Activated T-cell treated with anti-CD3 and anti-CD28 coated beads, Interleukin-2, amount 50 U/mL, for 24 hours (primary cell): ENCODE measurements around the gene UBE2E2.

Experiments used
- DNase-seq: peaks from one replicate; pipeline ENCODE4 v3.0.0-alpha.2; 2020
- H3K27ac Mint-ChIP-seq: 2 replicates; pipeline ENCODE4 v1.8.0; 2020; ENCODE audit warnings: mild to moderate bottlenecking, mixed read lengths
- H3K27me3 Mint-ChIP-seq: 2 replicates; pipeline ENCODE4 v1.8.0; 2020; ENCODE audit warnings: mixed read lengths
- H3K36me3 Mint-ChIP-seq: 2 replicates; pipeline ENCODE4 v1.8.0; 2020; ENCODE audit warnings: low read depth, mixed read lengths
- H3K4me1 Mint-ChIP-seq: 2 replicates; pipeline ENCODE4 v1.8.0; 2020; ENCODE audit warnings: low read depth, mixed read lengths
- H3K4me3 Mint-ChIP-seq: 2 replicates; pipeline ENCODE4 v1.8.0; 2020; ENCODE audit warnings: mild to moderate bottlenecking, moderate library complexity, mixed read lengths
- H3K9me3 Mint-ChIP-seq: 2 replicates; pipeline ENCODE4 v1.8.0; 2020; ENCODE audit warnings: mixed read lengths

Gene UBE2E2

DNA sequence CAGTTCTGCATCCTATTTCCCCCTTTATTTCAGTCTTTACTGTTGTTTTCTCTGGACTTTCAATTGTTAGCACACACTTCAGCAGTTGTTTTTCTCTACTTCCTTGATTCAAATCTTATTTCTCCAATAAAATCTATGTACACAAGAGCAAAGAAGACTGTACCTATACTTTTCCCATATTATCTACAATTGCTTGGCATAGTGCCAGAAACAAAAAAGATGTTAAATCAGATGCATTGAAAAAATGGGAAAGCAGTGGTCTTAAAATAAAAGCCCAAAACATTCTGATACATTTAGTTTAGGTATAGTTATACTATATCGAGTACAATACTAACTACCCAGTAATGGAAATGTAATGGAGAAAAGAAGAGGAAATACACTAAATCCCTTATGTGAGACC is 265.1 kb downstream of the UBE2E2 start:
- Mint-ChIP-seq H3K27me3 (no peaks in the 10 kb centered on the region), H3K4me3 (no peak overlapping the region)

DNA sequence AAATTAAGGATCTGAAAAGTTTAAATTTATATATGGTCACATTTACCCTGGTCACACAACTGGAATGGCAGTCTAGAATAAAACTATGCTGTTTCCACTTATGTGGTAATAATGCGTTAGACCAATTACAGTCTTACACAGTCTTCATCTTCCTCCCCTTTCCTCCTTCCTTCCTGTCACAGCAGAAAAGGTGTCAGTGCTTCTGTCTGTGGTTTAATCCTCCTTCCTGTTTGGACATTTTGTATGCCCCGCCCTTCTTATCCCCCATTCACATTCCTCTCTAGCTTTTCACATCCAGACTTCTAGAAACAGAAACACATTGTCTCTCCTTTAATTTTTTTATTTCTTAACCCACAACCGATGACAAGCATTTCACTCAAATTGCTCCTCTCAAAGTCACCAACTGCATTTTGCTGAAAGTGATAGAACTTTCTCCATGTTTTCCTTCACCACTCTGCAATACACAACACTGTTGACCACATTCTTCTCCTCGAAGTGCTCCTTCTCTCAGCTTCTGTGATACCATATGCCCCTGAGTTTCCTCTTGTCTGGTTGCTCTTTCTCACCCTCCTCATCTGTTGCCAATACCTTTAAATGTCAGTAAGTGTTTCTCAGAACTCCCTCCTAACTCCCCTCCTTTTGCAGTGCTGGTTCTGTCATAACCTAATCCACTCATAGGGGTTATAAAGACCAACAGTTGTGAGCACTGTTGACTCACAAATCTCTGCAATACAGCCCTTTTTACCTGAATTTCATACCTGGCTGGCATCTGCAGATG is 271.6 kb downstream of the UBE2E2 start:
- Mint-ChIP-seq H3K9me3 (peaks cover 13% of the 10 kb centered on the region), H3K4me3 (no peak overlapping the region), H3K27ac (no peak overlapping the region), H3K36me3 (peaks cover 13% of the 10 kb centered on the region), H3K4me1 (peaks cover 12% of the 10 kb centered on the region), H3K27me3 (no peaks in the 10 kb centered on the region)
- DNase-seq: no peak

More for the DNA sequence above, 265.1 kb downstream of the UBE2E2 start:
- no peak for DNase-seq
- H3K36me3 Mint-ChIP-seq: peaks cover 8% of the 10 kb centered on the region
- H3K9me3 Mint-ChIP-seq: peaks cover 22% of the 10 kb centered on the region
- no peak overlapping the region for H3K27ac Mint-ChIP-seq
- no peaks in the 10 kb centered on the region for H3K4me1 Mint-ChIP-seq

- DNase-seq: no peak
- Mint-ChIP-seq H3K9me3 (peaks cover 13% of the 10 kb centered on the region), H3K27ac (no peak overlapping the region), H3K36me3 (peaks cover 13% of the 10 kb centered on the region), H3K4me3 (no peak overlapping the region), H3K27me3 (no peaks in the 10 kb centered on the region), H3K4me1 (peaks cover 12% of the 10 kb centered on the region)
Measured at GRCh38 chr3:23475446-23475845, 272.3 kb downstream of the UBE2E2 start.

- DNase-seq: no peak
- Mint-ChIP-seq H3K27me3 (no peaks in the 10 kb centered on the region), H3K4me3 (no peak overlapping the region), H3K4me1 (peaks cover 11% of the 10 kb centered on the region), H3K36me3 (peaks cover 14% of the 10 kb centered on the region), H3K9me3 (peaks cover 14% of the 10 kb centered on the region), H3K27ac (no peak overlapping the region)
Measured at GRCh38 chr3:23479026-23479425, 275.9 kb downstream of the UBE2E2 start.

DNA sequence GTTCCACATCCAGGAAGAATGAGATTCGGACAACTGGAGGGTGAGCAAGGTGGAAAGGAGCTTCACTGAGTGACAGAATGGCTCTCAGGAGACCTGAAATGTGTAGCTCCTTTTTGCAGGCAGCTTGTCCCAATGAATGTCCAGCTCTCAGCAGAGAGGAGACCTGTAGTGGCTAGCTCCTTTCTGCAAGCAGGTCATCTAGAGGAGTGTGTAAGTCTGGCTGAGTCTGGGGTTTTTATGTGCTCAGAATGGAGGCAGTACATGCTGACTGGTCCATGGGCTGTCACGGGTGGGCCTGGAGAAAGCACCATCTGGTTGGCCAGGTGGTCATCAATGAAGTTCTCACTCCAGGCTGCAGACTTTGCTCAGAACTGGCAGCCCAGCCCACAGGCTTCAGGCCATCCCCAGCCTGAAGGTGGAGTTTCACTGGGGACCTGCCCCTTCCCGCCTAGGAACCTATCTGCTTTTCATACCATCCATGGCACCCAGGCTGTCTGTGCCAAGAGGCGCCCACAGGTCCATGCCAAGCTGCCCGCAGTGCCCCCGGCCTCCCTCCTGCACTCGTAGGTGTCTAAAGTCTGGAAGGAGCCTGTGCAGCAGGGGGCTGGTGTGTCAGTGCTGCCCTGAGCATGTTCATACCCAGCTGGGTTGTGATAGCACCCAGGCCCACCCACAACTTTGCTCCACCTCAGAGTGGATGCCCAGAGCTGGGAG is 276.6 kb downstream of the UBE2E2 start:
- no peak overlapping the region for H3K27ac Mint-ChIP-seq
- peaks cover 6% of the 10 kb centered on the region for H3K4me1 Mint-ChIP-seq
- no peak overlapping the region for H3K4me3 Mint-ChIP-seq
- no peaks in the 10 kb centered on the region for H3K27me3 Mint-ChIP-seq
- H3K36me3 Mint-ChIP-seq: peaks cover 18% of the 10 kb centered on the region
- H3K9me3 Mint-ChIP-seq: peaks cover 18% of the 10 kb centered on the region
- DNase-seq: no peak

- DNase-seq: no peak
- no peaks in the 10 kb centered on the region for H3K27me3 Mint-ChIP-seq
- no peak overlapping the region for H3K27ac Mint-ChIP-seq
- H3K36me3 Mint-ChIP-seq: peaks cover 19% of the 10 kb centered on the region
- peaks cover under 1% of the 10 kb centered on the region for H3K4me1 Mint-ChIP-seq
- peaks cover 18% of the 10 kb centered on the region for H3K9me3 Mint-ChIP-seq
- H3K4me3 Mint-ChIP-seq: no peak overlapping the region
Measured at GRCh38 chr3:23480329-23480714, 277.2 kb downstream of the UBE2E2 start.

GRCh38 chr3:23481011-23481615 is 278.0 kb downstream of the UBE2E2 start:
- Mint-ChIP-seq H3K27me3 (no peaks in the 10 kb centered on the region), H3K4me3 (no peak overlapping the region), H3K36me3 (peaks cover 21% of the 10 kb centered on the region), H3K4me1 (no peaks in the 10 kb centered on the region), H3K9me3 (peaks cover 22% of the 10 kb centered on the region), H3K27ac (no peak overlapping the region)
- DNase-seq: no peak

DNA sequence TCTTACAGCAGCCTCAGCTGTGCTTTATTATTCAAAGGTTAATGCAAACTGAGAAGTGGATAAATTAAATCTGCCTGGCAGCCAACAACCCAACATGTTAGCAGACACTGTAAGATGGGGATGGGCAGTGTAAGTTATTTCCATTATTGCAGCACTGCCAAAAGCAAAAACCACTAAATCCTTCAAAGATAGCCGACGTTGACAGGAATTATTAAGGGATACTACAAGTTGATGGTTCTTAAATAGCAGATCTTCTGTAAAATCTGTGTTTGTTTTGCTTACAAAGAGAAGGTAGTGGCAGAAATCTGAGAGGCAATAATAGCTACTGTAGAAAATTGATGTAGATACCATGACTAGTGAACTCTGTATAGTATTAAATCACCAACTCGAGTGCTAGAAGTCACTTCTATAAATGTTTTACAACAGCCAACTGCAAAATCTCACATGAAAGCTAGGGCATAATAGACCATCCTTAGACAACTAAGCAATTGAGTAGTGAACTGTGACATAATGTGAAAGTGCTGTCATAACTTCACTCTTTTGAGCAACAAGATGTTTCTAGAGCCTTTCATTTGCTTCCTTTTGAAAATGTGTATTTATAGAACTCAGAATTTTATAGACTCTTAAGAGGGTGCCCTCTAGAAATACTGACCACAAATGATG is 278.6 kb downstream of the UBE2E2 start:
- Mint-ChIP-seq H3K27ac (no peak overlapping the region), H3K4me3 (no peak overlapping the region), H3K4me1 (no peaks in the 10 kb centered on the region), H3K9me3 (peaks cover 25% of the 10 kb centered on the region), H3K36me3 (peaks cover 24% of the 10 kb centered on the region), H3K27me3 (no peaks in the 10 kb centered on the region)
- no peak for DNase-seq

GRCh38 chr3:23484386-23484785 is 281.3 kb downstream of the UBE2E2 start:
- Mint-ChIP-seq H3K4me3 (no peak overlapping the region), H3K27me3 (no peaks in the 10 kb centered on the region), H3K4me1 (no peaks in the 10 kb centered on the region), H3K27ac (no peak overlapping the region), H3K9me3 (peaks cover 16% of the 10 kb centered on the region), H3K36me3 (peaks cover 15% of the 10 kb centered on the region)
- DNase-seq: no peak

- peaks cover 12% of the 10 kb centered on the region for H3K9me3 Mint-ChIP-seq
- H3K4me1 Mint-ChIP-seq: no peaks in the 10 kb centered on the region
- H3K4me3 Mint-ChIP-seq: no peak overlapping the region
- DNase-seq: no peak
- no peaks in the 10 kb centered on the region for H3K27me3 Mint-ChIP-seq
- H3K36me3 Mint-ChIP-seq: peaks cover 10% of the 10 kb centered on the region
- no peak overlapping the region for H3K27ac Mint-ChIP-seq
Measured at GRCh38 chr3:23485922-23486321, 282.8 kb downstream of the UBE2E2 start.

GRCh38 chr3:23487015-23487414 is 283.9 kb downstream of the UBE2E2 start:
- Mint-ChIP-seq H3K9me3 (peaks cover 12% of the 10 kb centered on the region), H3K27me3 (no peaks in the 10 kb centered on the region), H3K4me1 (no peaks in the 10 kb centered on the region), H3K36me3 (peaks cover 10% of the 10 kb centered on the region), H3K4me3 (no peak overlapping the region), H3K27ac (no peak overlapping the region)
- DNase-seq: no peak

GRCh38 chr3:23488618-23489017 is 285.5 kb downstream of the UBE2E2 start:
- no peak for DNase-seq
- Mint-ChIP-seq H3K9me3 (peaks cover 12% of the 10 kb centered on the region), H3K4me3 (no peak overlapping the region), H3K4me1 (no peaks in the 10 kb centered on the region), H3K27me3 (no peaks in the 10 kb centered on the region), H3K36me3 (peaks cover 10% of the 10 kb centered on the region), H3K27ac (no peak overlapping the region)

GRCh38 chr3:23489300-23490158 is 286.4 kb downstream of the UBE2E2 start:
- Mint-ChIP-seq H3K36me3 (peaks cover 8% of the 10 kb centered on the region), H3K27ac (no peak overlapping the region), H3K27me3 (no peaks in the 10 kb centered on the region), H3K9me3 (peaks cover 8% of the 10 kb centered on the region), H3K4me3 (no peak overlapping the region), H3K4me1 (no peaks in the 10 kb centered on the region)
- DNase-seq: no peak

GRCh38 chr3:23490459-23490858 is 287.3 kb downstream of the UBE2E2 start:
- Mint-ChIP-seq H3K4me1 (no peaks in the 10 kb centered on the region), H3K36me3 (peaks cover 4% of the 10 kb centered on the region), H3K9me3 (peaks cover 5% of the 10 kb centered on the region), H3K27ac (no peak overlapping the region), H3K27me3 (no peaks in the 10 kb centered on the region), H3K4me3 (no peak overlapping the region)
- no peak for DNase-seq
